ENCODE data around the gene TPBGL. TPM values are rescaled to one million over a fixed set of nuclear protein-coding genes. Genes with fewer than 3 reads are reported as not detected.

TPBGL gene
- total RNA-seq, 2 donors from 2014 or later: 0.26 TPM; not detected in 1

DNA sequence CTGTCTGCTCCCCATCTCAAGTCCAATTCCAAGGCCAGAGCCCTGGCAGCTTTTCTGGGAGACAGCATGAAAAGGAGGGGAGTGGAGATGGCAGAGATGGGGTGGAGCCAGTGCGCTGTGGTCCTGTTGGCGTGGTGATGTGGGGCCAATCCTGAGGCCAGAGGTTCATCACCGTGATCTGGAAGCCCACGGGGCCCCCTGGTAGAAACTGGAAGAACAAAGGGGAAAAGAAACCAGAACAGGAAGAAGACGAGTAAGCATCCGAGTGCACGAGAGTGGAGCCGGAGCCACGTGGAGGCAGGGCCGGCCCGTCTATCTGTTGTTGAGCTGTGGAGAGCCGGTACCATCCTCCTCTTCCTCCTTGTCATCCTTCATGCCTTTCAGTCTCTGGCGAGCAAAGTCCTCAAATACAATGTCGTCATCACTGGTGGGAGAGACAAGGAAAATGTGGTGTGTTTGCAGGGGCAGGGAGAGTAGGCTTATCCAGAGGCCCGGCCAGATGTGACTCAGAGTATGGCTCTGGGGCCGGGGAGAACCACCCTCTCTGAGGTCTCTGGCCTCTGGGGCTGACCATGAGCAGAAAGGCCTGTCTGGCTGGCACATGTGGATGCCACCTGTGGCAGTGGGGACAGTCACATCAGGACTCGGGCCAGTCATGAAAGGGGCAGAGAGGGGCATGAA lies 25.4 kb downstream of the TPBGL start:
- no peak overlapping the region for H3K27ac ChIP-seq
- H3K27me3 ChIP-seq: no peaks in the 10 kb centered on the region
- H3K36me3 ChIP-seq (replicated peaks in 1 of 2; ENCODE audit: insufficient read depth in 1 of 2, low read depth in 2 of 2): peaks cover 0 to 4% of the 10 kb centered on the region in 2 donors
- no peaks in the 10 kb centered on the region for H3K9me3 ChIP-seq
- ATAC-seq (no peak), DNase-seq (no peak)
- no peak for TF ChIP-seq POLR2A (IDR thresholded peaks at IDR 0.05)
- TF ChIP-seq, protein P1, sequence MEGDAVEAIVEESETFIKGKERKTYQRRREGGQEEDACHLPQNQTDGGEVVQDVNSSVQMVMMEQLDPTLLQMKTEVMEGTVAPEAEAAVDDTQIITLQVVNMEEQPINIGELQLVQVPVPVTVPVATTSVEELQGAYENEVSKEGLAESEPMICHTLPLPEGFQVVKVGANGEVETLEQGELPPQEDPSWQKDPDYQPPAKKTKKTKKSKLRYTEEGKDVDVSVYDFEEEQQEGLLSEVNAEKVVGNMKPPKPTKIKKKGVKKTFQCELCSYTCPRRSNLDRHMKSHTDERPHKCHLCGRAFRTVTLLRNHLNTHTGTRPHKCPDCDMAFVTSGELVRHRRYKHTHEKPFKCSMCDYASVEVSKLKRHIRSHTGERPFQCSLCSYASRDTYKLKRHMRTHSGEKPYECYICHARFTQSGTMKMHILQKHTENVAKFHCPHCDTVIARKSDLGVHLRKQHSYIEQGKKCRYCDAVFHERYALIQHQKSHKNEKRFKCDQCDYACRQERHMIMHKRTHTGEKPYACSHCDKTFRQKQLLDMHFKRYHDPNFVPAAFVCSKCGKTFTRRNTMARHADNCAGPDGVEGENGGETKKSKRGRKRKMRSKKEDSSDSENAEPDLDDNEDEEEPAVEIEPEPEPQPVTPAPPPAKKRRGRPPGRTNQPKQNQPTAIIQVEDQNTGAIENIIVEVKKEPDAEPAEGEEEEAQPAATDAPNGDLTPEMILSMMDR (IDR thresholded peaks at IDR 0.05): no peak
- intact Hi-C loops (cut with DNase I): no loop called here
- 78 to 86% methylated on average over 16 to 17 of the region's 17 CpGs for WGBS, 2 donors
- H3K4me1 ChIP-seq: no peaks in the 10 kb centered on the region
- no peak overlapping the region for H3K4me3 ChIP-seq

DNA sequence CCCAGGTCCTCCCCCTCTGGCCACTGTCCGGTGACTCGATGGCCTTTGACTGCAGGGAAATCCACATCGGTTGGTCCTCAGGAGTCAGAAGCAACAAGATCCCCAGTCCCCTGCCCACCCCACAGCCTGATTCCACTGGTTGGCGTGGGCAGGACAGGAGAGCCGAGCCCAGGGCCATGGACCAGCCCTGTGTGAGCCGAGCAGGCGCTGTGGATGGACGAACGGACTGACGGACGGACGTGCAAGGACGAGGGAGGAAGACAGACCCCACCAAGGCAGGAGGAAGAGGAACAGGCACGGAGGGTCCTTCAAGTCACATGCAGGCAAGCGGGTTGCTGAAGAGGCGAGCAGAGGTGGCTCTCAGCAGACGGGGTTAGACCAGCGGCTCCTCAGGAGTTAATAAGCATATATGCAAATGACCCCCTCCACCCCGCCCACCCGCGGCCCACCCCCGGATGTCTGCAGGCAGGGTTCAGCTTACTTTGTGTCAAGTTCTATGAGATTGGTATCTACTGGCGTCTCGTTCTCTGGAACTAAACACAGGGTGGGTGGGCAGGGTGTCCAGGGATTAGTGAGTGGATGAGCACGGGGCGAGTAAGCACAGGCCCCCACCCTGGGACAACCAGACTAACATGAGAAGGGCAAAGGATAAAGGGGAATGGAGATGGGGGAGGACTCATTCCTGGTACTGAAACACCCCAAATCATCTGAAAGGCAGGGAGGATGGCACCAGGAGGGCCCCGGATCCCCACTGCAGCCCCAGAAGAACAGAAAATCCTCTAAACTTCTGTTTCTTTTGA lies 26.8 kb downstream of the TPBGL start:
- Histone ChIP-seq H3K4me1 (no peaks in the 10 kb centered on the region), H3K36me3 (replicated peaks in 1 of 2; ENCODE audit: insufficient read depth in 1 of 2, low read depth in 2 of 2) (peaks cover 0 to 4% of the 10 kb centered on the region in 2 donors), H3K27me3 (no peaks in the 10 kb centered on the region), H3K4me3 (no peak overlapping the region), H3K9me3 (no peaks in the 10 kb centered on the region), H3K27ac (no peak overlapping the region)
- TF ChIP-seq POLR2A (IDR thresholded peaks at IDR 0.05): no peak
- TF ChIP-seq, protein P1 (IDR thresholded peaks at IDR 0.05): no peak
- no peak for DNase-seq
- no peak for ATAC-seq
- 80 to 81% methylated on average over 24 to 27 of the region's 27 CpGs for WGBS, 2 donors
- intact Hi-C loops (cut with DNase I): no loop called here

DNA sequence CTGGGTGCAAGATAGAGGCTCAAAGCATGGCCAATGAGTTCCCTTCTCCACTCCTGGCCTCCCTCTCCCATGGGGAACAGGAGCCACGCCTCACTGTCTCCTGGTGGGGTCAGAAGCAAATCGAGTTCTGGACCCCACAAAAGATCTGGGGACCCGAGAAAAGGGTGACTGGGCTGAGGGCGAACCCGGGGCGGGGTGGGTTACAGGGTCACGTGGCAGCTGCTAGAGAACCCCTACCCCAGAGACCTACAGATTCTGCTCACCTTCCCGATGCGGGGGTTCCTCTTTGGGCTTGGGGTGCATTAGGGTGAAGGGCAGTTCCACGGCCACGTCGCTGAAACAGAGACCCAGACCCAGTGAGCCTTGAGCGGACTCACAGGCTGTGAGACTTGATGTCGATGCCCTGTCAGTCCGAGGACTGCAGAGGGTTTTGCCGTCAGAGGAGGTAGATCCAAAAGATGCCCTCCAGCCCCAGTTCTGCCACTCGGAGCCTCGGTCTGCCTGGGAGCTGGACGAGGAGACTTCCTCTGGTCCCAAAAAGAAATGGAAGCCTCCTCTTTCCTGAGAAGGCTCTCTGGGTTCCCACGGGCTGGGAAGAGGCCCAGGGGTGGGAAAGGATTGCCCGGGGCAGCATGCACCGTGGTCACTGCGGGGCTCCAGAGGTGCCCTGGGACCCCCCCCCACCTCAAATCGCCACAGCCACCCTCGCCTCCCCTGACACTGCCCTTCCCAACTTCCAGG lies 28.2 kb downstream of the TPBGL start:
- ATAC-seq (no peak), DNase-seq (no peak)

DNA sequence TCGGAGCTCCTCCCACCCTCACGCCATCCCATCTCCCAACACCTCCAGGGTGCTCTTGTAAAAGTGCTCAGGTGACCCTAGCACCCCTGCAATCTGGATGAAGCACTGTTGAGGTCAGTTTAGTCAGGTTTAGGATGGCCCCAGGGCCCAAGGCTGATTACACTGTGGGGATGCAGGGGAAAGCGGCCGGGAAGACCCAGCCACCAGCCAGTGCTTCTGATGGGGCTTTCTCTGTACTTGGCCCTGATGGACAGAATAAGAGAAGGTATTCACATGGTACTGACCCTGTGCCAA lies 28.7 kb downstream of the TPBGL start:
- no peaks in the 10 kb centered on the region for H3K9me3 ChIP-seq
- no peak for TF ChIP-seq POLR2A (IDR thresholded peaks at IDR 0.05)
- TF ChIP-seq, protein P1 (IDR thresholded peaks at IDR 0.05): no peak
- H3K4me3 ChIP-seq: no peak overlapping the region
- 88 to 94% methylated on average over 2 to 4 of the region's 4 CpGs for WGBS, 2 donors
- DNase-seq (no peak), ATAC-seq (no peak)
- H3K27ac ChIP-seq: no peak overlapping the region
- H3K27me3 ChIP-seq: no peaks in the 10 kb centered on the region
- peaks cover 0 to 4% of the 10 kb centered on the region in 2 donors for H3K36me3 ChIP-seq (replicated peaks in 1 of 2; ENCODE audit: insufficient read depth in 1 of 2, low read depth in 2 of 2)
- H3K4me1 ChIP-seq: no peaks in the 10 kb centered on the region
- intact Hi-C loops (cut with DNase I): no loop called here

More for the DNA sequence above, 28.2 kb downstream of the TPBGL start:
- Histone ChIP-seq H3K27me3 (no peaks in the 10 kb centered on the region), H3K4me3 (no peak overlapping the region), H3K9me3 (no peaks in the 10 kb centered on the region), H3K4me1 (no peaks in the 10 kb centered on the region), H3K36me3 (replicated peaks in 1 of 2; ENCODE audit: insufficient read depth in 1 of 2, low read depth in 2 of 2) (peaks cover 0 to 4% of the 10 kb centered on the region in 2 donors), H3K27ac (no peak overlapping the region)
- 90 to 91% methylated on average over 15 to 25 of the region's 25 CpGs for WGBS, 2 donors
- TF ChIP-seq, protein P1 (IDR thresholded peaks at IDR 0.05): no peak
- no peak for TF ChIP-seq POLR2A (IDR thresholded peaks at IDR 0.05)
- intact Hi-C loops (cut with DNase I): no loop called here
